Left cardiac atrium (tissue), 4 donors: ENCODE data around the gene TMEM94. TPM values are rescaled to one million over a fixed set of nuclear protein-coding genes. Genes with fewer than 3 reads are reported as not detected.
A peak's percentile ranks its signal among the peaks of the same experiment; 100 is the strongest.

Source experiments
- ATAC-seq, 2 donors: fragments of 200-7000 bp; cut with Tn5 transposase; one replicate each; pipeline ENCODE4 v1.9.1; 2020; ENCODE audit warnings: mild to moderate bottlenecking in 2 of 2, moderate library complexity in 2 of 2
- DNase-seq: peaks from one replicate; pipeline ENCODE4 v3.0.0-alpha.2; 2020
- intact Hi-C, 2 donors: fragments of 100-400 bp; cut with DNase I; formaldehyde crosslinking; loops; one replicate each; pipeline versions ENCODE4 v1.14.1 to v1.15.1; 2022 to 2023
- total RNA-seq, 2 donors: library from RNA; stranded (reverse); fragmentation: NEBNext Ultra II Directional; extraction: Animal tissue kit (Norgen Biotek cat#: 25700); gene quantifications; one replicate each; pipeline ENCODE4 v1.2.1, GENCODE V29; 2021
- donor health status: DM: no; HTN: yes; CAD: no.
- donor health status: DM: no; HTN: yes; CAD: no; lungs with severe emphysema.
- donor health status: DM: yes; HTN: yes; CAD: no.
- donor health status: Dilated cardiomyopathy.

The TMEM94 gene
- total RNA-seq, 2 donors from 2014 or later = 46.0 to 47.2 TPM

DNA sequence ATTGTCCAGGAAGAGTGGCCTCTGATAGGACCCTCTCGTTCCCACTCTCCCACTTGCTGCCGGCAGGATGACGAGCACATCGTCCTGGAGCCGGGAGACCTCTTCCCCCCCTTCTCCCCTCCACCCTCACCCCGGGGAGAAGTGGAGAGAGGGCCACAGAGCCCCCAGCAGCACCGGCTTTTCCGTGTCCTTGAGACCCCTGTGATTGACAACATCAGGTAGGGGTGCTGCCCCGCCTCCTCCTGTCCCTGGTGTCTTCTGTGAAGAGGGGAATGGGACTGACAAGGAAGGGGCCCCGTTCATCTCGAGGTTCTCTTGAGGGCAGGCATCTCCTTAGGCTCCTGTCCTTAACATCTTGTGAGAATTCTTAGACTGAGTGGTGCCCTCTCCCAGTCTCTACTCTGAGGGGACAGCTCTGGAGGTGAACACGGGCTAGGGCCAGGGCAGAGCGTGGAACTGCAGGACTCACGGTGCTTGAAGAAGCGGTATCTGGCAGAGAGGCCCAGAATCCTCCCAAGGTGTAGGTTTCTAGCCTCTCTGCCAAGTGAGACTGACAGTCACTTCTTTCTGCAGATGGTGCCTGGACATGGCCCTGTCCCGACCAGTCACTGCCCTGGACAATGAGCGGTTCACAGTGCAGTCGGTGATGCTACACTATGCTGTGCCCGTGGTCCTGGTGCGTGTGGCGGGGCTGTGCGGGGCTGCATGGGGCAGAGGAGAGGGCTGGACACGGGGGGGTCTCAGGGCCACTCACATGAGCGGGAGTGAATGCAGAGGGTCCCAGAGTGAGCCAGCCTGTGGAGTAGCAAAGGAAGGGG is 32.5 kb downstream of the TMEM94 start:
- no peak for DNase-seq
- intact Hi-C loops = loop anchor here in 1 of 2 donors (10.0 kb wide), 1 partner anchor 54 kb away; no protein-coding TSS in a partner anchor
- no peak for ATAC-seq

DNA sequence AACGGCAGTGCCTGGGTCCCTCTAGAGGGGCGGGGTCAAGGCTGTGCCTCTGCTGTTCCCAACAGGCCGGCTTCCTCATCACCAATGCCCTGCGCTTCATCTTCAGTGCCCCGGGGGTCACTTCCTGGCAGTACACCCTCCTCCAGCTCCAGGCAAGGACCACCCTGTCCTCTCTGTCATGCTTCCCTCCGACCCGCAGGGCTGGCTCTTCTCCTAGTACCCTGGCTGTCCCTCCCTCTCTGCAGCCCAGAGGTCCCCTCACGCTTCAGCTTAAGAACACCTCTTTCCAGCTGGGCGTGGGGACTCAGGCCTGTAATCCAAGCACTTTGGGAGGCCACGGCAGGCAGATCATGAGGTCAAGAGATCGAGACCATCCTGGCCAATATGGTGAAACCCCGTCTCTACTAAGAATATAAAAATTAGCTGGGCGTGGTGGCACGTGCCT is 33.1 kb downstream of the TMEM94 start:
- no peak for DNase-seq
- no peak for ATAC-seq
- intact Hi-C loops = loop anchor here in 1 of 2 donors (10.0 kb wide), 1 partner anchor 55 kb away; no protein-coding TSS in a partner anchor

DNA sequence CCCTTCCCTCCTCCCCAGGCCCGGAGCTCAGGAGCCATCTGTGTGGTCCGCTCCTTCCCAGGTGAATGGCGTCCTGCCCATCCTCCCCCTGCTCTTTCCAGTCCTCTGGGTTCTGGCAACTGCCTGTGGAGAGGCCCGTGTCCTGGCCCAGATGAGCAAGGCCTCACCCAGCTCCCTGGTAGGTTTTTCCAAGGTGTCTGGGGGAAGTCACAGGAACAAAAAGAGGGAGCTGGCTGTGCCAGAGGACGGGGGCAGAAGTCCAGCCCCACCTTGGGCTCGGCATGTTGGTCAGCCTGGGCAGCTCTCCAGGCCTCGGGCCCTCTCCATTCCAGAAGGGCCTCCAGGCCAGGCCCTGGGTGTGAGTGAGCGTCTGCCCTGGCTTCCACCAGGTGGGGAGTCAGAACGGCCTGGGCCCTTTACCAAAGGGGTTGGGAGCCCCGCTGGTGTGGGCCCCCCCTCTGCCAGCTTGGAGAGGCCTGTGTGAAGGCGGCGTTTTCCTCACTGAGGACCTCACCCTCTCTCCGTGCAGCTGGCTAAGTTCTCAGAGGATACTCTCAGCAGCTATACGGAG is 33.8 kb downstream of the TMEM94 start:
- intact Hi-C loops = no loop called here
- DNase-seq = no peak

DNA sequence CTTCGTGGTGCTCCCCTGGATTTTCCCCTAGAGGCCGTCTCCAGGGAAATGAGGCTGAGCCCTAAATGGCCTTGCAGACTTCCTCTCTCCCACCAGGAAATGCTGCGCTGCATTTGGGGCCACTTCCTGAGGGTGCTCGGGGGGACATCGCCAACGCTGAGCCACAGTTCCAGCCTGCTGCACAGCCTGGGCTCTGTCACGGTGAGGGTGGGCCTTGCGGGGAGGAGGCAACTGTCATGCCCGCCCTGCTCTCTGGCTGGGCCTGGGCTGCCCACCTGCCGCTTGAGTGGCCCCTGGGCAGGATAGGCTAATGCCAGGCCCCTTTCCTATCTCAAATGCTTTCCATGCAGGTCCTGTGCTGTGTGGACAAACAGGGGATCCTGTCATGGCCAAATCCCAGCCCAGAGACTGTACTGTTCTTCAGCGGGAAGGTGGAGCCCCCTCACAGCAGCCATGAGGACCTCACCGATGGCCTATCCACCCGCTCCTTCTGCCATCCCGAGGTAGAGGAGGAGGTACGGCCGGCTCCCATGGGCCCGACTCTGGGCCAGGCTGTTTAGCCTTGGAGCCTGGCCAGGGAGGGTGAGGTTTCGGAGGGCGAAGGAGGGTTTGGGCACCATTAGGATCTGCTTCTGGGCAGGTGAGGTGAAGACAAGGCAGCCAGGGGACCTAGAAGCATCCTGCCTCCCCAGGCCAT is 34.7 kb downstream of the TMEM94 start:
- DNase-seq (no peak), ATAC-seq (no peak)
- intact Hi-C loops = no loop called here

More for the DNA sequence above, 33.8 kb downstream of the TMEM94 start:
- ATAC-seq = peak; percentile 15 to 31

DNA sequence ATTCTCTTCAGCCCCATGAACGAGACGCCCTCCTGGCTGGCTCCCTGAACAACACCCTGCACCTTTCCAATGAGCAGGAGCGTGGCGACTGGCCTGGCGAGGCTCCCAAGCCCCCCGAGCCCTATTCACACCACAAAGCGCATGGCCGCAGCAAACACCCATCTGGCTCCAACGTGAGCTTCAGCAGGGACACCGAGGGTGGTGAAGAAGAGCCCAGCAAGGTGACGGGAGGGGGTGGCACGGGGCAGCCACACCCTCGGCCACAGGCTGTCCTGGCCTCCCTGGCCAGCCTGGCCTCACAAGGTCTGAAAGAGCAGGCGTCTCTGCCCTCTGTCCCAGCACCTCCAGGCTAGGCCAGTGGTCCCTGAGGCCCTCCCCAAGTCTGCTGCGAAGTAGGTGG is 35.2 kb downstream of the TMEM94 start:
- DNase-seq (no peak), ATAC-seq (no peak)
- intact Hi-C loops = no loop called here

DNA sequence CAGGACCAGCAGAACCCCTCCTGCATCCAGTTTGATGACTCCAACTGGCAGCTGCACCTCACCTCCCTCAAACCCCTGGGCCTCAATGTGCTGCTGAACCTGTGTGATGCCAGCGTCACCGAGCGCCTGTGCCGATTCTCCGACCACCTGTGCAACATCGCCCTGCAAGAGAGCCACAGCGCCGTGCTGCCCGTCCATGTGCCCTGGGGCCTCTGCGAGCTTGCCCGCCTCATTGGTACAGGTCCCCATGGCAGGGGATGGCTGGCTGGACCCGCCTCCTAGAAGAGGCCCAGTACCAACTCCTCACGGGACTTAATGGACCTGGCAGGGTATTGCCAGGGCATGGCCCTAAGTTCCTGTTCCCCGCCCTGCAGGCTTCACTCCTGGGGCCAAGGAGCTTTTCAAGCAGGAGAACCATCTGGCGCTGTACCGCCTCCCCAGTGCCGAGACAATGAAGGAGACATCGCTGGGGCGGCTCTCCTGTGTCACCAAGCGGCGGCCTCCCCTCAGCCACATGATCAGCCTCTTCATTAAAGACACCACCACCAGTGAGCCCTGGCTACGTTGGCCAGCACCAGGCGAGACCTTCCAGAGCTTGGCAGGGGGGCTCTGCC is 36.2 kb downstream of the TMEM94 start:
- DNase-seq (no peak), ATAC-seq (no peak)
- intact Hi-C loops = no loop called here

DNA sequence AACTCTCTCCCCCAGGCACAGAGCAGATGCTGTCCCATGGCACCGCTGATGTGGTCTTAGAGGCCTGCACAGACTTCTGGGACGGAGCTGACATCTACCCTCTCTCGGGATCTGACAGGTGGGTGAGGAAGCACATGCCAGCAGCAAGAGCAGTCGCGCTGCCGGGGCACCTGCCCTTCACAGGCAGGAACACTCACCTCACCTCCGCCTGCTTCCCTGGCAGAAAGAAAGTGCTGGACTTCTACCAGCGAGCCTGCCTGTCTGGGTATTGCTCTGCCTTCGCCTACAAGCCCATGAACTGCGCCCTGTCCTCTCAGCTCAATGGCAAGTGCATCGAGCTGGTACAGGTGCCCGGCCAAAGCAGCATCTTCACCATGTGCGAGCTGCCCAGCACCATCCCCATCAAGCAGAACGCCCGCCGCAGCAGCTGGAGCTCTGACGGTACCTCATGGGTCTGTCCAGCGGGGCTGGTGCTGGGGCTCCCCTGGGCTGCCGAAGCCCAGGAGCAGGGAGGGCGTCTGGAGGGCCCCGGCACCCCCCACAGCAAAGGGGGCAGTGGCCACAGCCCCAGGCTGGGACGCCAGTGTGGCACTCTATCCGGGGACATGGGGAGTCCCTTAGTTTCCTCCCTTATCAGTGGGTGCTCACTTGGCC is 37.2 kb downstream of the TMEM94 start:
- intact Hi-C loops = no loop called here
- no peak for DNase-seq

DNA sequence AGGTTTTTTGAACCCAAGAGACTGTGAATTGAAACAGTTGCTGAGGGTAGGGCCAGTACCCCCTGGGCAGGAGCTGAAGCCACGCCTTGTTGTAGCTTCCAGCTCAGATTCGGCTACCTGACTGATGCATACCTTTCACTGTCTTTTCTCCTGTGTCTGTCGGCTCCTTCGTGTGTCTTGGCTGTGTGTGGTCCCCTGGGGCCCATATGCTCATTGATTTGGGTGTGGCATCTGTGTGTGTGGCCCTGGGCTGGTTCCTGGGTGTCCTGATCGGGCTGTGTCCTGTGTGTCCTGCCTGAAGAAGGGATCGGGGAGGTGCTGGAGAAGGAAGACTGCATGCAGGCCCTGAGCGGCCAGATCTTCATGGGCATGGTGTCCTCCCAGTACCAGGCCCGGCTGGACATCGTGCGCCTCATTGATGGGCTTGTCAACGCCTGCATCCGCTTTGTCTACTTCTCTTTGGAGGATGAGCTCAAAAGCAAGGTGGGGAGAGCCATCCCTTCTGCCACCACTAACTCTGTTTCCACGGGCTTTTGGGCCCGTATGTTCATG is 38.0 kb downstream of the TMEM94 start:
- no peak for DNase-seq
- ATAC-seq = no peak
- intact Hi-C loops = no loop called here

More for the DNA sequence above, 37.2 kb downstream of the TMEM94 start:
- ATAC-seq = no peak

DNA sequence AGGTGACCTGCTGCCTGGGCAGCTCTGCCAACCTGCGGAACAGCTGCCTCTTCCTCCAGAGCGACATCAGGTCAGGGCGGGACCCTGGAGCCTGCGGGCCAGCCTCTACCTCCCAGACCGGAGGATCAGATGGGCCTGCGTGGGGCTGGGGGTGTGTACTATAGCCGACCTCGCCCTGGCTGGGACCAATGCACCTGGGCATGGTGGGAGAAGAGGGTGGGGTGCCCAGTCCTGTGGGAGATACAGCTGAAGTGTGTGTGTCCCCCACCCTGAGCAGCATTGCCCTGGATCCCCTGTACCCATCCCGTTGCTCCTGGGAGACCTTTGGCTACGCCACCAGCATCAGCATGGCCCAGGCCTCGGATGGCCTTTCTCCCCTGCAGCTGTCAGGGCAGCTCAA is 39.6 kb downstream of the TMEM94 start:
- DNase-seq (no peak), ATAC-seq (no peak)

DNA sequence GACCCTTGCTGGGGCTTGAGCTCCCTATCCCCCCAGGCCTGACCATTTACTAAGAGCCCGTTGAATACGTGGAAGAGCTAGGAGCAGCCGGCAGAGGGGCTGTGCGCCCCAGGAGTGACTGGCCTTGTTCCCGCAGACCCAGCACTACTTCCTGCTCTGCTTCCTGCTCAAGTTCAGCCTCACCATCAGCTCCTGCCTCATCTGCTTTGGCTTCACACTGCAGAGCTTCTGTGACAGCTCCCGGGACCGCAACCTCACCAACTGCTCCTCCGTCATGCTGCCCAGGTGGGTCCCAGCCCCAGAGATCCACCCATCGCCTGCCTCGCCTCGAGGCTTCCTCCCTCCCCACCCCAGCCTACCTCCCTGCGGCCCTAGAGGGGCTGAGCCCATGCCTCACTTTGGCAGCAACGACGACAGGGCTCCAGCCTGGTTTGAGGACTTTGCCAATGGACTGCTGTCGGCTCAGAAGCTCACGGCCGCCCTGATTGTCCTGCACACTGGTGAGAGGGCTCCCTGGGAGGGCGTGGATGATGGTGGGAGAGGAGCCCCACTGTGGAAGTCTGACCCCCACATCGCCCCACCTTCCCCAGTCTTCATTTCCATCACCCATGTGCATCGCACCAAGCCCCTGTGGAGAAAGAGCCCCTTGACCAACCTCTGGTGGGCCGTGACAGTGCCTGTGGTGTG is 41.7 kb downstream of the TMEM94 start:
- ATAC-seq (no peak), DNase-seq (no peak)
- intact Hi-C loops = no loop called here

More for the DNA sequence above, 39.6 kb downstream of the TMEM94 start:
- intact Hi-C loops = no loop called here

DNA sequence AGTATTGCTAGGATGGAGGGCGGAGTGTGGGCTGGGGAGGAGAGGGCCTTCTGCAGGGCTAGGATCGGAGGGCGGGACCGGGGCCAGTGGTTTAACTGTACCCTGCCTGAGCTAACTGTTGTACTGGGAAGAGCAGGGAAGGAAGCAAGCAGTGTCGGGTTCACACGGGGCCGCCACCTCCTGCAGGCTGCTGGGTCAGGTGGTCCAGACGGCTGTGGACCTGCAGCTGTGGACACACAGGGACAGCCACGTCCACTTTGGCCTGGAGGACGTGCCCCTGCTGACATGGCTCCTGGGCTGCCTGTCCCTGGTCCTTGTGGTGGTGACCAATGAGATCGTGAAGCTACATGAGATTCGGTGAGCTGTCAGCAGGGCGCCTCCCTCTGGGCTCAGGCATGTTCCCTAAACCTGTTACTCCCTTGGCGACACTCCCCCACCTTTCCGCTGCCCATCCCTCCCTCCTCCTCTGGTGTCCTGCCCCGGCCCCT is 42.3 kb downstream of the TMEM94 start:
- DNase-seq (no peak), ATAC-seq (peak in 1 of 2 donors; percentile 3)
- intact Hi-C loops = no loop called here

DNA sequence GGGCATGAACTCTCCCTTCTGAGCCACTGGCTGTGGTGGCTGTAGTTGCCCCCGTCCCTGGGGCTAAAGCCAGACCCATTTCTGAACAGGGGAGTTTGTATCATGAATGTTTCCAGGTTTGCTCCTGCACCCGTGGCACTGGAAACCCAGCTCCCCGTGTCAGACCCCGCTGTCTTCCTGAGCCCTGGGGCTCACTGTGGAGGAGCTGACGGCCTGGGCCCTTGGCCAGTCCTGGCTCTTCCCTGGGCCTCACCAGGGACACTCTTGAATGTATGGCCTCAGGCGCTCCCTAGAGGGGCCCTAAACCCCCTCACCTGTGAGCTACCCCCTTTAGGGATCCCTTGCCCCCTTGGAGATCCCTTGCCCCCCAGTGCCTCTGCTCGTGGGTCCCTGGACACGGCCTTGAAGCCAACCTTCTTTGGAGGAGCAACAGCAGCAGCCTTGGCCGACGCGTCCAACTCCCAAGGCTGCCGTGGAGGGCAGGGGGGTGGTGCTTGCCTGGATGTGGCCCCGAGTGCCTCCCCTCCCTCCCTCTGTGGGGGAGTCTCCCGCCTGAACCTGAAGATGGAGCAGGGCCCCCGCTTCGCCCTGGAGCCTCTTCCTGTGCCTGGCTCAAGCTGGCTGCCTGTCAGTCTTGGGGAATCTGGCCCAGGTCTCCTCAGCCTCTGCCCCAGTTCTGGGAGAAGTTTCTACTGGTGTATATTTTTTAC is 43.0 kb downstream of the TMEM94 start:
- peak; percentile 18 to 22 for ATAC-seq
- no peak for DNase-seq
- intact Hi-C loops = no loop called here

DNA sequence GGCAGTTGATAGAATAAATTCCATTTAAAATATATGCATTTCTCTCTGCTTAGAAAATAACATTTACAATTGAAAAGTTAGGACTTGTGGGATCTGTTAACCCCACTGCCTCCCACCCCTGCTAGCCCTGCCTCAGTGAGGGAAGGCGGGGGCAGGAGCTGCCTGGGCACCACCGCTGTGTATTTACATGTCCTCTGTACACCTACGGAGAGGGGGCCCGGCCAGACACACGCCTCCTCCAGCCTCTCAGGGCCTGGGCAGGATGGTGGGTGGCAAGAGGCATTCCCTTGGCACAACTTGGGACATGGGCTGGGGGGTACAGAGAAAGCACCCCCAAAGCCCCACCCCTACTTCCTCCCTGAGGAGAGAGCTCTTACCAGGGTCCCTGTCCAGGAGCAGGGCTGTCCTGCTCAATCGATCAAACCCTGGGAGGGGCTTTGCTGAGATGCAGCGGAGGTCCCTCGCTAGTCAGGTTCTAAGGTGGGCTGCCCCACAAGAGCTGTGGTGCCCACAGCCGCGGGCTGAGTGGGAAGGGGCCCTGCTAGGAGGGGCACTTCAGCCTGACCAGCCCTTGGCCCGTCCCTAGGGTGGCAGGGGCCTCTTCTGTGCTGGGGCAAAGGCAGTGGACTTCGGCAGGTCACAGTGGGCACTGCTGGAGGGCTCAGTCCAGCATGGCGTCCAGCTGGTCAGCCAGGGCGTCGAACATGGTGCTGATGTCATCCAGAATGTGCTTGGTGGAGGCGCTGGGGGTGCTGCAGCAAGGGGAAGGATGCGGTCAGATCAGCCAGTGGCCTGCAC is 44.2 kb downstream of the TMEM94 start:
- DNase-seq (no peak), ATAC-seq (no peak)
- intact Hi-C loops = no loop called here

DNA sequence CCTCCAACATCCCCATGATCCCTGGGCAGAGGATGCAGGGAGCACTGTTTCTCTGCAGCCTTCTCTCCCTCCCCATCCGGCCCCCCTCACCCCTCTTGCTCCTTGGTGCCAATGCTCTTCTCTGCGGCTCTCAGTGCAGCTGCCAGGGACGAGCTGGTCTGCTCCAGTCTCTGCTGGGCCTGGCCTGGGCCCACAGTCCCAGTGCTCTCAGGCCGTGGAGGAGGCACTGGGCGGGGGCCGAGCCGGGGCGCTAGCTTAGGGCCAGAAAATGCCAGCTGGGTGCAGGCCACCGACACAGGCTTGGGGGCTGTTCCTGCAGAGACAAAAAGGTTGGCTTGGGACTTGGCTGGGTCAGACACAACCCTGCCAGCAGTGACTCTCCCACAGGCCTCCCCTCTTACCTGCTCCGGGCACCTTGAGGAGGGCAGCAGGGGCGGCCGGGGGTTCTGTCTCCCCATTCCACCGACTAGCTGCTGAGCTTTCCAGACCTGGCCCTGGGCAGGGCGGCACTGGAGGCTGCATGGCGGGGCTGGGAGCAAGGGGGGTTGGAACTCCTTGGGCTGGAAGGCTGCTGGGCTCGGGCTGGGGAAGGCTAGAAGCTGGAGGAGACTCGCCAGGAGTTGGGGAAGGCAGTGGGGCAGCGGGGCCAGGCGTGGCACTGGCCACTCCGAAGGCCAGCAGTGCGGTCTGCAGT is 45.1 kb downstream of the TMEM94 start:
- ATAC-seq (peak in 1 of 2 donors; percentile 46), DNase-seq (no peak)
- intact Hi-C loops = no loop called here

DNA sequence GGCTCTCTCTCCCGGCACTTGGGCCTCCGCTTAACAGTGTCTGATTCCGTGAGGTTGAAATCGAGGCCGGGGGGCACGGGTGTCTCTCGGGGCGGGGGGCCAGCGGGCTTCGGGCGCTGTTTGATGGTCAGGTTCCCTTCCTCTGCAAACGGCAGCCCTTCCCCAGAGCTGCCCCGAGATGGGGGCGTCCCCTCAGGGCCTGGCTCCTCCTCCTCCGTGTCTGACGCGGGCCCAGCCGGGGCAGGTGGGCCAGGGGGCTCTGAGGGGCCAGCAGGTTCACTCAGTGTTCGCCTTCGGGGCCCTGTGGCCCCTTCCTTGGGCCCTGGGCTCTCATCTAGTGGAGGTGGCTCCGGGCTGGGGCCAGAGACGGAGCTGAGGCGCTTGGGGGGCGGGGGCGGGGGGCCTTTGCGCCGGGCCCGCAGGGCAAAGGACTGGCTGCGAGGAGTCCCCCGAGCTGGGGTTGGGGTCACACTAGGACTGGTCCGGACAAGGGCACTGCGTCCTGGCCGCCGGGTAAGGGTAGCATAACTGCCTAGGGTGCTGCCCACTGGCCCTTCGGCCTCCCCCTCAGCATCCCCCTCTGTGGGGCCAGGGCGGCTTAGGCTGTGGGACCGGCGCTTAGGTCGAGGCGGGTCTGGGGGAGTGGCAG is 45.8 kb downstream of the TMEM94 start:
- no peak for DNase-seq
- intact Hi-C loops = no loop called here
- ATAC-seq = no peak
